H1 (cell line): Measurements from ENCODE around the gene RGS5. TPM values are rescaled to one million over a fixed set of nuclear protein-coding genes. Genes with fewer than 3 reads are reported as not detected.

Experiments
- CTCF ChIA-PET: fragments of 300-600 bp; sonication (Branson Sonifier 250); formaldehyde crosslinking; loops from one replicate; lab custom pipeline; 2021; ENCODE audit not compliant: partially characterized antibody; lab: Charles Lee
- POLR2A ChIA-PET: fragments of 300-600 bp; sonication (Branson Sonifier 250); formaldehyde crosslinking; loops from one replicate; lab custom pipeline; 2021; ENCODE audit warnings: inconsistent platforms; ENCODE audit not compliant: partially characterized antibody; lab: Charles Lee
- DNase-seq, 2 experiments: peaks; one replicate each; pipeline versions ENCODE4 v3.0.0 to v3.0.0-alpha.2; 2010 to 2022; ENCODE audit warnings: low spot score in 2 of 2, low read depth in 1 of 2, mixed read lengths in 1 of 2
- FAIRE-seq: peaks from 2 replicates; lab custom pipeline; 2011; peaks lifted over from hg19 to GRCh38; lab: Jason Lieb, UNC
- H2AFZ ChIP-seq: 2 replicates; pipeline ENCODE4 v1.8.1; 2012; ENCODE audit warnings: low read length, inconsistent platforms
- H2AK5ac ChIP-seq: 2 replicates; pipeline ENCODE4 v1.6.1; 2013; ENCODE audit warnings: low read depth, low read length
- H2BK120ac ChIP-seq: replicated peaks from 2 replicates; pipeline ENCODE3; 2013; ENCODE audit warnings: low read depth, low read length, inconsistent platforms
- H2BK12ac ChIP-seq: 2 replicates; pipeline ENCODE4 v1.6.1; 2013; ENCODE audit warnings: low read depth, low read length
- H2BK15ac ChIP-seq: 2 replicates; pipeline ENCODE4 v1.6.1; 2013; ENCODE audit warnings: low read length
- H2BK20ac ChIP-seq: 2 replicates; pipeline ENCODE4 v1.6.1; 2013; ENCODE audit warnings: low read length
- H2BK5ac ChIP-seq: 2 replicates; pipeline ENCODE4 v1.6.1; 2013; ENCODE audit warnings: low read depth, low read length
- H3K14ac ChIP-seq: 2 replicates; pipeline ENCODE4 v1.6.1; 2013; ENCODE audit warnings: inconsistent platforms; ENCODE audit not compliant: insufficient read length
- H3K18ac ChIP-seq: 2 replicates; pipeline ENCODE4 v1.6.1; 2013; ENCODE audit warnings: low read length; ENCODE audit errors: extremely low read depth
- H3K23ac ChIP-seq: 2 replicates; pipeline ENCODE4 v1.6.1; 2013; ENCODE audit warnings: inconsistent platforms; ENCODE audit not compliant: insufficient read length
- H3K23me2 ChIP-seq: 2 replicates; pipeline ENCODE4 v1.6.1; 2013; ENCODE audit warnings: low read depth, low read length
- H3K27ac ChIP-seq: 2 replicates; pipeline ENCODE4 v1.6.1; 2011; ENCODE audit warnings: low read depth, low read length, inconsistent platforms
- H3K27me3 ChIP-seq, 4 experiments: replicated peaks in 1 of 4; 1 replicate in 1 of 4; 2 replicates in 3 of 4; pipeline versions ENCODE4 v1.6.1 to v1.8.1; 2011 to 2013; ENCODE audit warnings: low read length in 3 of 4, mild to moderate bottlenecking in 3 of 4, inconsistent platforms in 2 of 4, mixed read lengths in 2 of 4, moderate library complexity in 1 of 4; ENCODE audit not compliant: control insufficient read depth in 3 of 4, insufficient read depth in 3 of 4; ENCODE audit errors: extremely low read depth in 1 of 4
- H3K36me3 ChIP-seq, 4 experiments: 2 replicates each; pipeline versions ENCODE4 v1.6.1 to v1.8.1; 2011 to 2013; ENCODE audit warnings: mild to moderate bottlenecking in 4 of 4, low read length in 3 of 4, moderate library complexity in 2 of 4, control low read depth in 1 of 4, inconsistent platforms in 1 of 4; ENCODE audit not compliant: insufficient read depth in 4 of 4, control insufficient read depth in 2 of 4
- H3K4ac ChIP-seq: replicated peaks from 2 replicates; pipeline ENCODE3; 2013; ENCODE audit warnings: low read length, low read depth, mixed read lengths, inconsistent platforms; ENCODE audit not compliant: insufficient read length
- H3K4me1 ChIP-seq, 4 experiments: replicated peaks in 1 of 4; 1 replicate in 1 of 4; 2 replicates in 3 of 4; pipeline versions ENCODE4 v1.6.1 to v1.8.1; 2011 to 2013; ENCODE audit warnings: low read length in 3 of 4, inconsistent platforms in 2 of 4, mixed read lengths in 1 of 4; ENCODE audit not compliant: insufficient read depth in 4 of 4, control insufficient read depth in 3 of 4
- H3K4me2 ChIP-seq, 2 experiments: 2 replicates each; pipeline versions ENCODE4 v1.6.1 to v1.8.1; 2011 to 2013; ENCODE audit warnings: low read depth in 2 of 2, low read length in 2 of 2, control low read depth in 1 of 2, inconsistent platforms in 1 of 2, mild to moderate bottlenecking in 1 of 2; ENCODE audit not compliant: insufficient read depth in 1 of 2
- H3K4me3 ChIP-seq, 4 experiments: fragments of 200-600, 300-600 bp in 1 of 4; sonication (generic), shearing (Covaris generic), sonication (Bioruptor Twin) in 1 of 4; 2 replicates each; pipeline versions ENCODE4 v1.5.1 to v1.8.1; 2011 to 2016; ENCODE audit warnings: low read length in 4 of 4, low read depth in 3 of 4, control low read depth in 2 of 4, inconsistent platforms in 2 of 4, mild to moderate bottlenecking in 2 of 4, mixed read lengths in 1 of 4, moderate library complexity in 1 of 4; ENCODE audit not compliant: insufficient read depth in 2 of 4; ENCODE audit errors: extremely low read depth in 1 of 4
- H3K56ac ChIP-seq: replicated peaks from 2 replicates; pipeline ENCODE3; 2013; ENCODE audit warnings: low read depth, mild to moderate bottlenecking, mixed read lengths, low read length, inconsistent platforms; ENCODE audit not compliant: insufficient read length
- H3K79me1 ChIP-seq: 2 replicates; pipeline ENCODE4 v1.6.1; 2013; ENCODE audit warnings: low read depth, low read length, control low read depth
- H3K79me2 ChIP-seq, 2 experiments: 2 replicates each; pipeline versions ENCODE4 v1.6.1 to v1.8.1; 2012 to 2013; ENCODE audit warnings: low read length in 2 of 2, mild to moderate bottlenecking in 2 of 2, inconsistent platforms in 1 of 2; ENCODE audit not compliant: insufficient read depth in 2 of 2, control insufficient read depth in 1 of 2
- H3K9ac ChIP-seq, 4 experiments: replicated peaks in 1 of 4; 1 replicate in 1 of 4; 2 replicates in 3 of 4; pipeline versions ENCODE4 v1.6.1 to v1.8.1; 2011 to 2013; ENCODE audit warnings: low read depth in 3 of 4, low read length in 3 of 4, control low read depth in 2 of 4, mild to moderate bottlenecking in 2 of 4, moderate library complexity in 2 of 4, inconsistent platforms in 1 of 4; ENCODE audit errors: extremely low read depth in 1 of 4
- H3K9me3 ChIP-seq, 2 experiments: 2 replicates each; pipeline versions ENCODE4 v1.6.1 to v1.8.1; 2012 to 2013; ENCODE audit warnings: mild to moderate bottlenecking in 2 of 2, moderate library complexity in 2 of 2, control low read depth in 1 of 2, inconsistent platforms in 1 of 2, low read depth in 1 of 2, low read length in 1 of 2, mixed read lengths in 1 of 2; ENCODE audit not compliant: insufficient read depth in 2 of 2
- H4K20me1 ChIP-seq, 2 experiments: replicated peaks in 1 of 2; 2 replicates each; pipeline versions ENCODE3 to v1.8.1; 2011 to 2013; ENCODE audit warnings: inconsistent platforms in 2 of 2, low read length in 2 of 2, mild to moderate bottlenecking in 1 of 2; ENCODE audit not compliant: insufficient read depth in 2 of 2, control insufficient read depth in 1 of 2
- H4K5ac ChIP-seq: 2 replicates; pipeline ENCODE4 v1.6.1; 2013; ENCODE audit warnings: low read length, low read depth, mixed read lengths, inconsistent platforms; ENCODE audit not compliant: insufficient read length
- H4K8ac ChIP-seq: 2 replicates; pipeline ENCODE4 v1.8.0; 2013; ENCODE audit warnings: mild to moderate bottlenecking, moderate library complexity, low read length, inconsistent platforms; ENCODE audit not compliant: insufficient read depth; ENCODE audit errors: extremely low read depth
- H4K91ac ChIP-seq: replicated peaks from 2 replicates; pipeline ENCODE3; 2013; ENCODE audit warnings: low read length, mixed read lengths, inconsistent platforms; ENCODE audit not compliant: insufficient read length
- CHD2 ChIP-seq: IDR thresholded peaks from 2 replicates; pipeline ENCODE4 v1.6.1; 2012; ENCODE audit warnings: low read length, improper control_type of control experiment
- CTCF ChIP-seq, 3 experiments: IDR thresholded peaks; 1 replicate in 2 of 3; 2 replicates in 1 of 3; pipeline versions ENCODE4 v1.5.1 to v1.6.1; 2011; ENCODE audit warnings: low read length in 3 of 3, mild to moderate bottlenecking in 3 of 3, inconsistent platforms in 2 of 3, low read depth in 1 of 3, moderate library complexity in 1 of 3; ENCODE audit not compliant: insufficient read depth in 1 of 3; ENCODE audit errors: control extremely low read depth in 1 of 3
- EP300 ChIP-seq, 2 experiments: IDR thresholded peaks; 1 replicate in 1 of 2; 2 replicates in 1 of 2; pipeline ENCODE4 v1.6.1; 2011 to 2012; ENCODE audit warnings: low read depth in 2 of 2, low read length in 2 of 2, mild to moderate bottlenecking in 2 of 2, borderline replicate concordance in 1 of 2, inconsistent platforms in 1 of 2, moderate library complexity in 1 of 2
- FOSL1 ChIP-seq: IDR thresholded peaks from 2 replicates; pipeline ENCODE4 v1.6.1; 2011; ENCODE audit warnings: mild to moderate bottlenecking, low read depth, low read length, moderate library complexity; ENCODE audit not compliant: insufficient read depth
- GTF2F1 ChIP-seq: IDR thresholded peaks from 2 replicates; pipeline ENCODE4 v1.6.1; 2012; ENCODE audit warnings: low read depth, low read length, improper control_type of control experiment, borderline replicate concordance
- HDAC2 ChIP-seq, 2 experiments: fragments of 300-600 bp in 1 of 2; sonication (generic) in 1 of 2; IDR thresholded peaks; 2 replicates each; pipeline ENCODE4 v1.6.1; 2011 to 2012; ENCODE audit warnings: low read depth in 2 of 2, low read length in 2 of 2, mild to moderate bottlenecking in 2 of 2, moderate library complexity in 2 of 2, borderline replicate concordance in 1 of 2, inconsistent platforms in 1 of 2
- JUND ChIP-seq: IDR thresholded peaks from 2 replicates; pipeline ENCODE4 v1.6.1; 2011; ENCODE audit warnings: mild to moderate bottlenecking, improper control_type of control experiment, low read length
- KDM5A ChIP-seq: fragments of 200-600 bp; IDR thresholded peaks from 2 replicates; pipeline ENCODE4 v1.7.1; 2012; ENCODE audit warnings: mild to moderate bottlenecking, low read length, inconsistent platforms, mixed read lengths
- SUZ12 ChIP-seq: fragments of 200-600 bp; sonication (generic); IDR thresholded peaks from 2 replicates; pipeline ENCODE4 v1.6.1; 2012; ENCODE audit warnings: mild to moderate bottlenecking, inconsistent platforms, low read length, moderate library complexity, mixed read lengths
- USF2 ChIP-seq: IDR thresholded peaks from 2 replicates; pipeline ENCODE4 v1.6.1; 2011; ENCODE audit warnings: low read length, improper control_type of control experiment
- WGBS, 2 experiments: shearing (Covaris generic) in 1 of 2; methylation state at CpG; one replicate each; pipeline versions ENCODE4 v1.1.6 to v1.1.7; 2013 to 2015; ENCODE audit warnings: low lambda C conversion rate in 2 of 2, mixed read lengths in 2 of 2, inconsistent platforms in 1 of 2, low coverage in 1 of 2, missing lambda C conversion rate in 1 of 2; ENCODE audit not compliant: insufficient replicate concordance in 2 of 2, insufficient coverage in 1 of 2, insufficient read length in 1 of 2; ENCODE audit errors: extremely low coverage in 1 of 2, missing lambda C conversion rate in 1 of 2; 5-methylcytosine and 5-hydroxymethylcytosine counted together
- polyA plus RNA-seq, 7 experiments: library from polyadenylated mRNA; depleted of rRNA in 3 of 7; stranded (reverse) in 5 of 7; unstranded in 2 of 7; fragments of >200 nt in 5 of 7; fragments of 200-250 nt in 2 of 7; gene quantifications; 1 replicate in 5 of 7; 2 replicates in 1 of 7; 4 replicates in 1 of 7; pipeline versions ENCODE4 v1.2.1 to v1.2.3, GENCODE V29; 2011 to 2013; ENCODE audit warnings: missing spikeins in 2 of 7, mixed read lengths in 2 of 7
- total RNA-seq: library from RNA; stranded (reverse); fragmentation: NEBNext Ultra II Directional; extraction: Animal tissue kit (Norgen Biotek cat#: 25700); gene quantifications from 2 replicates; pipeline ENCODE4 v1.2.1, GENCODE V29; 2021

The RGS5 gene
- total and polyA plus RNA-seq, 2 of the 8 experiments (the other 6 are each of a cell fraction or from before 2014, with no cell fraction given) = 75.5 to 103 TPM

GRCh38 chr1:163186862-163187261, 15.9 kb downstream of the RGS5 start:
- no peak overlapping the region for H4K91ac ChIP-seq
- H2BK120ac ChIP-seq = no peak overlapping the region
- H2AK5ac ChIP-seq = no peak overlapping the region
- no peak for DNase-seq
- H3K4me1 ChIP-seq = no peaks in the 10 kb centered on the region; a peak in 1 of 7 replicates
- no peak overlapping the region for H4K8ac ChIP-seq
- H3K36me3 ChIP-seq = no peaks in the 10 kb centered on the region
- H3K23ac ChIP-seq = no peak overlapping the region
- CTCF ChIA-PET = interaction anchor here (1.1 to 1.7 kb wide), 3 partner anchors 10 to 310 kb away, joined by 3 read pairs; no protein-coding TSS in a partner anchor
- FAIRE-seq = no peak
- no peak overlapping the region for H2BK15ac ChIP-seq
- no peak overlapping the region for H3K56ac ChIP-seq
- H2BK20ac ChIP-seq = no peak overlapping the region
- no peaks in the 10 kb centered on the region for H3K23me2 ChIP-seq
- H4K5ac ChIP-seq = no peak overlapping the region
- no peak overlapping the region for H2BK12ac ChIP-seq
- H3K18ac ChIP-seq = no peak overlapping the region
- H3K4me2 ChIP-seq = no peak overlapping the region
- H3K14ac ChIP-seq = no peak overlapping the region
- WGBS, 2 experiments = 89% methylated on average over 2 of the region's 2 CpGs; no CpG with 5 or more reads in 1 of the 2 experiments
- H3K9ac ChIP-seq = no peak overlapping the region
- no peak overlapping the region for H3K27ac ChIP-seq
- H3K79me2 ChIP-seq = no peaks in the 10 kb centered on the region
- H3K4ac ChIP-seq = no peak overlapping the region
- H2AFZ ChIP-seq = no peak overlapping the region
- no peak overlapping the region for H3K4me3 ChIP-seq
- no peaks in the 10 kb centered on the region for H3K27me3 ChIP-seq
- no peak overlapping the region for H2BK5ac ChIP-seq
- no peaks in the 10 kb centered on the region for H4K20me1 ChIP-seq
- POLR2A ChIA-PET = interaction anchor here (1.1 to 3.1 kb wide), 3 partner anchors 9 to 16 kb away, joined by 3 to 16 read pairs (median 7); partner anchors contain the start of gene RGS5
- no peaks in the 10 kb centered on the region for H3K79me1 ChIP-seq
- no peaks in the 10 kb centered on the region for H3K9me3 ChIP-seq
- TF ChIP-seq FOSL1 = no peak
- no peak for TF ChIP-seq KDM5A
- no peak for TF ChIP-seq JUND
- TF ChIP-seq CTCF (IDR thresholded peaks at IDR 0.05; ENCODE audit: control extremely low read depth in 1 of 3, insufficient read depth in 1 of 3, low read depth in 1 of 3, low read length in 3 of 3) = no peak
- TF ChIP-seq USF2 = no peak
- no peak for TF ChIP-seq CHD2
- no peak for TF ChIP-seq SUZ12
- TF ChIP-seq EP300 (IDR thresholded peaks at IDR 0.05; ENCODE audit: borderline replicate concordance in 1 of 2, low read depth in 2 of 2, low read length in 2 of 2) = no peak
- TF ChIP-seq GTF2F1 = no peak
- no peak for TF ChIP-seq HDAC2 (IDR thresholded peaks at IDR 0.05; ENCODE audit: borderline replicate concordance in 1 of 2, low read depth in 2 of 2, low read length in 2 of 2)
